HG02938 (cell line): ENCODE measurements around the gene SPEG.
"Not testable (repeated sequence)": the region's sequence is repeated elsewhere in the genome, so short reads cannot be mapped to it uniquely, and the experiment has no call there.

Experiments
- ATAC-seq: cut with Tn5 transposase; IDR thresholded peaks from one replicate; pipeline ENCODE4 v1.9.1; 2021; ENCODE audit warnings: mild to moderate bottlenecking, moderate library complexity; ENCODE audit not compliant: unreplicated experiment

Gene SPEG

DNA sequence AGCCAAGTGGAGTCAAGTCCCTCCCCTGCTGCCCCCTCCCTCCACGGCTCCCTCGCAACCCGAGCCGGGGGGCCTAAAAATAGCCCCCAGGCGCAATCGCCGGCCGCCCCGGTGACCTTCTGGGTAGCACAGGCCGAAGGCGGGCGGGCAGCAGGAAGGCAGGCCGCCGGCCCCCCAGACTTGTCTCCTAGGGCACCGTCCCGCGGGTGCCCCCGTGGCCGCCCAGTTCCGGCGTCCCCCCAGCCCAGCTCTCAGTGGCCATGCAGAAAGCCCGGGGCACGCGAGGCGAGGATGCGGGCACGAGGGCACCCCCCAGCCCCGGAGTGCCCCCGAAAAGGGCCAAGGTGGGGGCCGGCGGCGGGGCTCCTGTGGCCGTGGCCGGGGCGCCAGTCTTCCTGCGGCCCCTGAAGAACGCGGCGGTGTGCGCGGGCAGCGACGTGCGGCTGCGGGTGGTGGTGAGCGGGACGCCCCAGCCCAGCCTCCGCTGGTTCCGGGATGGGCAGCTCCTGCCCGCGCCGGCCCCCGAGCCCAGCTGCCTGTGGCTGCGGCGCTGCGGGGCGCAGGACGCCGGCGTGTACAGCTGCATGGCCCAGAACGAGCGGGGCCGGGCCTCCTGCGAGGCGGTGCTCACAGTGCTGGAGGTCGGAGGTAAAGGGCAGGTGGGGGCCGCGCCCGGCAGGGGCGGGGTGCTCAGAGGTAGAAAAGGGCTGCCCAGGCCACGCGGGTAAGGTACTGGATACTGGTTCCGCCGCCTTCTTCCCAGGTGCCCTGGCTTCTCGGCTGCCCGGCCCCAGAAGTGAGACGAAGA is at the start of gene SPEG:
Gene SPEG, plus strand, starts transcription at position 126 of the 808 bp plus-strand sequence. Its CDS starts 135 bp downstream, at position 261.
- no peak for ATAC-seq

DNA sequence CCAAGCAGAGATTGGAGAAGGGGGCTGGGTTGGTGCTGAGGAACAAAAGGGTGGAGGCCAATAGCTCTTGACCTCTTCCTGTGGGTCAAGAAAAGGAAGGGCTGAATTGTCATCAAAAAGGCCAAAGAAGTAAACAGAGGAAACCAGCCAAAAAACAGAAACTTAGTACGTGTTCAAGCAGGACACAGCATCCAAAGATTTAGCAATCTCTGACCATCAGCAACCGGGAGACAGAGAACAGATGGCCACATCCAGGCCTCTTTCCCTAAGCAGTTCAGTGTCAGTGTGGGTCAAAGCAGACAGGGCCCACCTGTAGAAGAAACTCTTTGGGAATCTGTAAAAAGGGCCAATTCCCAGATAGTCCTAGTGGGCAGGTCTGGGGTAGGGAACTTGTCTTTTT is 49.8 kb upstream of the SPEG start:
- no peak for ATAC-seq

DNA sequence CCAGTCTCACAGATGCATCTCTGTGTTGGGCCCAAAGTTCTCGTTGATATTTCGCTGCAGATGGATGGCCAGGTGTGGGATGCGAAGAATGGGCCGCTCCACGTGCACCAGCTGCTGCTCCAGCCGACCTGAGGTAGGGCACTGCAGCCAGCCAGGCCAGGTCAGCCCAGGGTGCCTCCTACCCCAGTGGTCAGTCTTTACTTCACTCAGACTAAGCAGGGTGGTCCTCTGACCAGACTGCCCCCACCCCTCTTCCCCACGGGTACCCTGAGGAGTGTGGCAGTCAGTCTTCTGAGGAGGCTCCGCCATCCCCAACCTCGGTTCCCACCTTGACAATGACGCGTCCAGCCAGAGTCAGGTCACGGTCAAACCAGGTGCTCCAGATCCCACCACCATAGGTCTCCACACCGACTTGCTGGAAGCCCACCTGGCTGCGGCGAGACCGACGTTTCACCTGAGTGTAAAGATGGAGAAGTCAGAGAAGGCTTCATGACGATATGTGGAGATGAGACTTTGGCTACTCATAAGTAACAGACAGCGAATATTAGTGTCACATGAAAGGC is 48.6 kb upstream of the SPEG start:
- ATAC-seq = no peak

DNA sequence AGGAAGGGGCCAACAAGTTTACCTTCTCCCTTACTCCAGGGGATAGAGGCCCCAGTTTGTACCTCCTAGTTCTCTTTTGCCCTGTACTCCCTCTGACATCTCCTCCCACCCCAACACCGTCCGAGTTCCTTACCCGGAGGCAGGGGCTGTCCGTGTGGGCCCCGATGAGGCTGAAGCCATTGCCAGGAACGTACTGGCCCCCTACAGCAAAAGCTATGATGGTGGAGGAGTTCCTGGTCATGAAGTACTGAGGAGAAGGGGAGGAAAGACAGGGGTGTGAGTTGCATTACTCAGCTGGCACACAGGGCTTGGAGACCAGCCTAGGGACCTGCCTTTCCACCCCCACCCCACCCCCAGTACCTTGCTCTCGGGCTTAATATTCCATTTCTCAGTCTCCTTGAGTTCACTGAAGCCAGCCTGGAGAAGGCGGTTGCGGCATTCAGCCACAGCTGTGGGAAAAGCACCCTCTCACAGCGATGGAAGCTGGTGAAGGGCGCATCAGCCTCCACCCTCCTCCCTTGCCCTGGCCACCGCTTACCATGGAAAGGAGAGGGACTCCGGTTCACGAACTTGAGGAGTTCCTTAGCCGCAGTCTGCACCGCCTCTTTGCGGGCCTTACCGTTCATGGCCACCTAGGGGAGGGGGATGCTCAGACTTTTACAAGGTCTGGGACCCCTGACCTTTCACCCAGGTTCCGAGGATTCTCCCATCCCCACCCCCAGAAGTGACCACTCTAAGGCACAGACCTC is 47.9 kb upstream of the SPEG start:
- no peak for ATAC-seq

DNA sequence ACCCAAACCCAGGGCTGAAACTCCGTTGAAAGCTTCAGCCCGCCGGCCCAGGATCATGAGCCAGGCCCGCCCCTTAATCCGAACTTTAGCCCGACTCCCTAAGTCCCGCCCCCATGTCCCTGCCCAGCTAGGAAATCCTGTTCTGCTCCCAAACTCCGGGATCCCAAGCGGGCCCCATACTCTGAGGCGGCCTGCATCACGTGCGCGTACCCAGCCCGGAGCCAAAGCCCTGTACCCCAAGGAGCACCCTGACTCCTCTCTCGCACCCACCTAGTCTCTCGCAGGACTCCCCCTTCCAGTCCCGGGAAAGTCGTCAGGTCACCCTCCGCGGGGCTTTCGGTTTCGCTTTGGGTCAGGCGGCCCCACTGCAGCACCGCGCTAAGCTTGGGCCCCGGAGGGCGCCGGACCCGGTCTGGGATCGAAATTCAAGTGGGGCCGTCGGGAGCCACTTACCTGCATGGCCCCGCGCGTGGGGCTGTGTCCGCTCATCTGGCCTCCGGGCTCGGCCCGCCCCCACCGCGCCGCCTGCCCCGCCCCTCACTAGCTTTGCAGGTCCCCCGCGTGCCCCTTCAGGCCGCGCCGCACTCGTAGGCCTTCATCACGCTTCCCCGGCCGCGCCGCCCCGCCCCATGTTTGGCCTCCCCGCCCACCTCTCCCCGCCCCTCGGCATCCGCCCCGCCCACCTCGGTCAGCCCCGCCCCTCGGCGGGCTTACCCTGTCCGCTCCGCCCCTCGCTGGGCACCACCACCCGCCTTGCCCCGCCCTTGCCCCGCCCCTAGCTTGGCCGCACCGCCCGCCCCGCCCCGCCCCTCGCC is 47.1 kb upstream of the SPEG start, which contains the start of gene DNPEP:
Gene DNPEP, minus strand, starts transcription at position 607 of the 815 bp plus-strand sequence. Its CDS starts 118 bp downstream, at position 489.
- peak; percentile 64 for ATAC-seq

DNA sequence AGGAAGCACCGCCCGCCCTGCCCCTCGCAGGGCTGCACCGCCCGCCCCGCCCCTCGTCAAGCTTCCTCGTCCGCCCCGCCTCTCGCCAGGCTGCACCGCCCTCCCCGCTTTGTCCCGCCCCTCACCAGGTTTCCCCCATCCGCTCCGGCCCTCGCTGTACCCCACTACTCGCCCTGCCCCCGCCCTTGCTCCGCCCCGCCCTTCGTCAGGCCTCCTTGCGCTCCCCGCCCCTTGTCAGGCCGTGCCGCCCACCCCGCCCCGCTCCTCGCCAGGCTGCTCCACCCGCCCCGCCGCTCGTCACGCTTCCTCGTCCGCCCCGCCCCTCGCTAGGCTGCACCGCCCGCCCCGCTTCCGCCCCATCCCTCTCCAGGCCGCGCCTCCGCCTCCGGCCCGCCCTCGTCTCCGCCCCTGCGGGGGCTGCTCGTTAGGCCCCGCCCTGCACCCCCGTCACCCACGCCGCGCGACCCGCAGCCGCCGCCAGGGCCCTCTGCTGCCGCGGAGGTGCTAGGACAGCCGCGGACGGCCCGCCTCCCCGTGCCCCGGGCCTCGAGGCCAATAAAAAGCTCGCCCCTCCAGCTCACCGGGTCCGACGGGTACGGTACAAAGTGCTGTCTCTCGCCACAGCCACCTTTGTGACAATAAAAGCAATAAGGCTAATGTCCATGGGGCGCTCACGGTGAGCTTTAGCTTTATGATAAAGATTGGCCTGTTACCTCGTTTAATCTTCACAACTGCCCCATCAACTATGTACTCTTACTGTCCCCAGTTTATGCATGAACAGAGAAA is 46.3 kb upstream of the SPEG start:
- ATAC-seq = peak; percentile 64

DNA sequence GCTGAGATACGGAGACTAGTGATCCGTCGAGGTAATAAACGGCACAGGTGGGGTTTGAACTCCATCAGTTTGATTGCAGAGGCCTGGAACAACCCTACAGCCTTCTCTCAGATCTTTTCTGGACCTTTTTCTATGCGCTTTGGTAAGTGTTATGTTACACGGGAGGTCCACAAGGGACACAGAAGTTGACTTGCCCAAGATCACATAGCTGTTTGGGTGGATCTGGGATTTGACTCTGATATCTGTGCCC is 45.8 kb upstream of the SPEG start:
- no peak for ATAC-seq

DNA sequence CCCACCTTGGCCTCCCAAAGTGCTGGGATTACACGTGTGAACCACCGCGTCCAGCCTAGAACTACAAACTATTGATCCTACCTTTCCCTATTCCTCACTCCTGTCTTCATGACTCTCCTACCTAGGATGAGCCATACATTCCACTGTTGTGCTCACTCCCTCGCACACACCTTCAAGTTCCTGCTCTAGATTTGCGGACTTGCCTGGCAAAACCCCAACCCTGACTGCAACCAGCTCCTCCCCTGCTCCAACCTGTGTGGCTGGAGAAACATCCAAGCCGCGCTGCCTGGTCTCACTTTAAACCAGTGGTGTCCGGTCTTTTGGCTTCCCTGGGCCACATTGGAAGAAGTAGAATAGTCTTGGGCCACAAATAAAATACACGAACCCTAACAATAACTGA is 41.9 kb upstream of the SPEG start:
- no peak for ATAC-seq

DNA sequence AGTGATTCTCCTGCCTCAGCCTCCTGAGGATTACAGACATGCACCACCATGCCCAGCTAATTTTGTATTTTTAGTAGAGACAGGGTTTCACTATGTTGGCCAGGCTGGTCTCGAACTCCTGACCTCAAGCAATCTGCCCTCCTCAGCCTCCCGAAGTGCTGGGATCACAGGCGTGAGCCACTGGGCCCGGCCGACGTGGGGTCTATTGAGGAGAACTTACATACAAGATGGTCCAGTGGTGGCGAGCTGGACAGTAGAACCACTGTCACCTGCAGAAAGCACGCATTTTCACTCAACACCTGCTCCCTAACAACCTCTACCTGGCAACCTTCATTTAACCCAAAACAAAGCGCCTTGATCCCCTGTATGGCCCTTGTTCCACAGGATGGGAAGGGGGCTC is 39.6 kb upstream of the SPEG start:
- ATAC-seq = not testable (repeated sequence)

DNA sequence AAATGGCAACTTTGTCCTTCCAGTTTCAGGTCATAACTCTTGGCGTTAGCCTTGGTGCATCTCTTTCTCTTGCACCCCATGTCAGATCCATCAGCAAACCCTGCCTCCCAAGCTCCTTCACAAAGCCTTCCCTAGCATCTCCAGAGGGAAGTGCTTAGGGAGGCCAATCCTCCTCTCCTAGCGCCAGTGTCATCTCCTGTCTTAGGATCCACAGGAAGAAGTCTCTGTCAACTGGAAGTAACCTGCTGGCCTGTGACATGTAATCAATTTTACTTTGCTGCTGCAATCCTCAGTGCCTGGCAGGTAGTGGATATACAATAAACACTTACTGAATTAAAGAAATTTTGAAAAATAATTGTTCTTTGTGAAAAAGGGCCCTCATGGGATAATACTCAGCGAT is 39.0 kb upstream of the SPEG start:
- no peak for ATAC-seq

DNA sequence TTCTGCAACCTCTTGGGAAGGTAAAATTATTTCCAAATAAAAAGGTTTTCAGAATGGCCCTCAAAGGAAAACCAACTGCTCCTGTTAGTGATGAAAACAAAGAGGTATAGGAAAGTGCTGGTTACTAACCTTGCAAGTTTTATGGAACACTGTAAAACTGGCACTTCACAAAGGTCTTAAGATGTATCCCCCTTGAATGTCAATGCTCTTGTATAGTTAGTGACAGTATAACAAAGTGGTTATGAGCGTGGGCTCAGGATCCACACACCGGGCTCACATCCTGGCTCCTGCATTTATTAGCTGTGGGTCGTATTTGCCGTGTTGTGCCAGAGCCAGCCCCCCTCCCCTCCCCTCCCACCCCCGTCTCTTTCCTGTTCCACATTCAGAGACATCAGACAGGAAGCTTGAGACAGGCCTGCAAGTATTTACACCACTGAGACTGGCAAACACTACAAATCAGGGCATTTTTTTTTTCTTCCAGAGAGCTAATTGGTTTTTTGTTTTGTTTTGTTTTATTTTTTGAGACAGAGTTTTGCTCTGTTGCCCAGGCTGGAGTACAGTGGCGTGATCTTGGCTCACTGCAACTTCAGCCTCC is 37.7 kb upstream of the SPEG start:
- no peak for ATAC-seq

DNA sequence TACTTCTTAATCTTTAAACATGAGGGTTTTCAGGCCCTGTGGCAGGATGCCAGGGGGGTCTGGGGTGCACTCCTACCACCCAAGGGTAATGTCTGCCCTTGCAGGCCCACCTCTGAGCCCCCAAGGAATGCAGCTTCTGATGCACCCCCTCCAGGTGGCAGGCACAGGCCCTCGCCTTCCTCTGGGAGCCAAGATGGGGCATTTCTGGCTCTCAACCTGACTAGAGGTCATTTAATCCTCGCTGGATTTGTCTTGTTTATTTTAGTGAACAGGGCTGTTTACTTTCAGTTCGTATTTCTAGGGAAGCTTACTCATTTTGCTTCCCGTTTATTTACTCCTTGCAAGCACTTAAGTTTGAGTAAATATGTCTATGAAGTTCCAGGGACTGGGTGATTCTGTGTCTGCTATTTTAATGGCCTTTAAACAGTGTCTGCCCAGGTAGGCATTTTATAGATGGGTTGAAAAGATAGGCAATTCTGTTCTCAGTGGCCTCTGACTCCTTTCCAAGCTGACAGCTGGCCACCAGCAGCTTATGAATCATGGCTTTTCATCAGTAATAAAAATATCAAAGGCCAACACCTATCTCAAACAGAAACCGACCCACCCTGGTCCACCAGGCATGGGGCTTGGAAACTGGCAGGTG is 35.8 kb upstream of the SPEG start:
- no peak for ATAC-seq

DNA sequence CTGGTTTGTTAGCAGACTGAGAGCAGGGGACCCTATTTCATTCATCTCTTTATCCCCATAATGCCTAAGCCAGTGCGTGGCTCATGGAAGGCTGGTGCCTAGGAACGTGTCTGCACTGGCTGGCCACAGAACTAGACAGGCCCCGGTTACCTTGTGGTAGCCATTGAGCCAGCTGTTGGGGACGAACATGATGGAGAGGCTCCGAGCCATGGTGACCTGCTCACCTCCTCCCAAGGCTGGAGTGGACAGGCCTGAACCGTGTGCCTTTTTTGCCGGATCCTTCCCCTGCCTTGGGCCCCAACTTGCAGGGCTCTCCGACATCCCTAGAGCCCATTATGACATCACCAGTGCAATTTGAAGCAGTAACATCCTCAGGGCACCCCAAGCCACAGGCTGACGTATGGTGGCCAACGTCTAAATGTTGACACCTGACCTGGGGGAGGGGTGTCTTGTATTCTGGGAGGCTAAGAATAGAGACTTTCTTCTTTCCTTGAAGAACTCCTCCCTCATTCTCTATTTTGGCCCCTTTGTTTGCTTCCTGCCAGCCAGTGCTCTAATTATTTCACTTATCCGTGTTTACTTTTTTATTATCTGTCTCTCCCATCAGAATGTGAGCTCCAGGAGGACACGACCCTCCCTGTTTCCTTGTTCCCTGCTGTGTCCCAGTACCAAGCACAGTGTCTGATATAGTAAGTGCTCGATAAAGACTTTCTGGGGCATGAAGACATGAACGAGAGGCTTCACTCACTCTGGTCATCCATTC is 34.7 kb upstream of the SPEG start:
- no peak for ATAC-seq

DNA sequence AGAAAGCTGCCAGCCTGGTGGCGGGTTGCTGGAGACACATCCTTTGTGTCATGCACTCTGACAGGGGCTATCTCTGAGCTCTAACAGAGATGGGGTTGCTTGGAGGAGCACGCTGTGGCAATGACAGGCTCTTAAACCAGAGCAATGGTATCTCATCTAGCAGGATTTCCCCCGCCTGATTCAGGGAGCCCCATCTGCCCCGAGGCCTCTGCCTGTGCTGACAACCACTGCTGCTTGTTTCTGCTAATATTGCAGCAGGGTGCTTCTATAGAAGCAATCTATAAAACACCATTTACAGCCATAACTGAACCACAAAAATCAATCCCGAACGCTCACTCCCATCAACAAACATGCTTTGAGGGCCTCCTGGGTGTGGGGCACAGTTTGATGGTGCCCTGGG is 34.1 kb upstream of the SPEG start:
- no peak for ATAC-seq

DNA sequence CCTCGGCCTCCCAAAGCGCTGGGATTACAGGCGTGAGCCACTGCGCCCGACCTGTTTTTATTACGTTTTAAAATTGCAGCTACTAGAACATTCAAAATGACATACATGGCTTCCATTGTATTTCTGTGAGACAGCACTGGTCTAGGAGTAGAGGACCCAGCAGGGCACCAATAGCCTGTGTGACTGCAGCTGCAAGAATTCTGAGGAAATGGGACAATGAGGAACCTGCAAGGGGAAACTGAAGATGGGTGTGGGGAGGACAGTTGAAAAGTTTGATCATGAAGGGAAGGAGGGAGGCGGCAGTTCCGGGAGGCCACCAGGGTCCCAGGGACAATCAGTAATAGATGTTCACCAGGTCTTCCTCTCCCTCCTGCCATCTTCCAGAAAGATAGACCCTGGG is 33.0 kb upstream of the SPEG start:
- no peak for ATAC-seq

DNA sequence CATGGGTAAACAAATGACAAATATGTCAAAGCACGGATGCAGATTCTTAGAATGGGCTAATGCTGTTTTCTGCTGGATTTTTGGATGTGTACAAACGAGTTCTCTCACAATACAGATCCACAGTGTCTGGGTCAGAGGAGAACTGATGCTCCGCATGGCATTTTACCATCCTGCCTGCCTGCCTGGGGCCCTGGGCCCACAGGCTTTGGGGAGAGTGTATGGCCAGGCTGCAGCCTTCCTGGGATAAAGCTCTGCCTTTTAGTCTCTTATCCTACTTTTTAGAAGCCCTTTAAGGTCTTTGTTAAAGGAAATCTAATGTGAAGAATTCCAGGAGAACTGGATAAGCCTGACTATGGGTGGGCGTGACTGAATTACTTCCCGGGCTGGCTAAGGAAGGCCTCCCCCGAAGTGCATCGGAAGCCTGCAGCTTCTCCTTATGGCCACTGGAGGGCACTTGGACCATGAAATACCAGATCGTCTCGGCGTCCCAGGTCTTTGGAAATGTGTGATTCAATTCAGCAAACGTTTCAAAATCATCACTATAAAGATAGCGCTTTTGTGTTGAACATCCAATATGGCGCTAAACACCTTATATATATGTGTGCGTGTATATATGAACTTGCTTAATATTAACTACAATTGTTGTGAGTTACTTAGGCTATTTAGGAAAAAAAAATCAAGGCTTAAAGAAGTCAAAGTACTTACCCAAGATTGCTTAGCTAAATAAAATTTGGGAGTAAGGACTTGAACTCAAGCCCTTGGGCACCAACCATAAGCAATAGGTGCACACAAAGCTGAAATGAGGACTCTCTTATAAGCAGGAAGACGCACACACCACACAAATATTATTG is 31.8 kb upstream of the SPEG start:
- ATAC-seq = no peak

DNA sequence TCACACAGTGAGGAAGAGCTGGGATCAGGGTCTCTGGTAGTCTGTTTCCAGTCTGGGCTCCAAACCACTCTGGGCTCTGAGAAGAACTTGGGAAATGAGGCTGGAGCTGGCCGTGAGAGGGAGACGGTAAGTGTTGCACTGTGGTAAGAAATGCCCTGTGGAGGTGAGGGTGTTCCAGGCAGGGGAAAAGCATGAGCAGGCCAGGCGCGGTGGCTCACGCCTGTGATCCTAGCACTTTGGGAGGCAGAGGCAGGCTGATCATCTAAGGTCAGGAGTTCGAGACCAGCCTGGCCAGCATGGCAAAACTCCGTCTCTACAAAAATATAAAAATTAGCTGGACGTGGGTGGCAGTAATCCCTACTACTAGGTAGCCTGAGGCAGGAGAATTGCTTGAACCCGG is 30.8 kb upstream of the SPEG start:
- no peak for ATAC-seq

DNA sequence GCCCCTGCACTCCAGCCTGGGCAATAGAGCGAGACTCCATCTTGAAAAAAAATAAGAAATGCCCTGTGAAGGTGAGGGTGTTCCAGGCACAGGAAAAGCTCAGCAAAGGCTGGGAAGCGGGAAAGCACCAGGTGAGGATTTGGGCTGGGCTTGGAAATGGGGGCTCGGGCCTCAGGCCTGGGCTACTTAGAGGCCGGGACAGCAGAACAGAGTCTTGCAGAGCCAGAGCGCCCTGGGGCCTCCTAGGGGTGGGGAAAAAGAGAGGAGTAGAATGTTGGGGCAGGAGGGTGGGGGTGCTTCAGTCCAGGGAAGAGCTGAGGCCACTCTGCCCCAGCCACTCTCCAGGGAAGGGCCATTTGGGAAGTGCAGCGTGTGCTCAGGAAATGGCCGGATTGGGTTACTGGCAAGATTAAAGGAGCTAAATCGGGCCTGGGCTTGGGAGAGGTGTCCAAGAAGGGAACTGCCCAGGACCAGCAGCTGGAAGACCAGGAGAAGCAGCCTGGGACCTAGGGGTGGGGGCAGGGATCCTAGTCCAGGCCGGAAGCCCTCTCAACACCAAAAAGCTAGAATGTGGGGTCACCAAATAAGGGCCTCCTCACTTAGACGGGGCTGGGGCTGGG is 30.2 kb upstream of the SPEG start:
- ATAC-seq = no peak
